GM08714 (cell line): ENCODE results near the gene FAM13A.

Experiments used
- H3K4me3 ChIP-seq: fragments of 200-500 bp; sonication (Bioruptor generic); 2 replicates; pipeline ENCODE4 v1.5.1; 2014; ENCODE audit warnings: mild to moderate bottlenecking, low read length, inconsistent platforms
- ZNF274 ChIP-seq: IDR thresholded peaks from 2 replicates; pipeline ENCODE4 v1.6.1; 2012; ENCODE audit warnings: mild to moderate bottlenecking, low read depth, low read length

Gene FAM13A

GRCh38 chr4:88969271-88969670 lies 87.7 kb downstream of the FAM13A start:
- no peak for TF ChIP-seq ZNF274
- no peak overlapping the region for H3K4me3 ChIP-seq

- no peak for TF ChIP-seq ZNF274
- no peak overlapping the region for H3K4me3 ChIP-seq
Measured at GRCh38 chr4:88967883-88968331, 89.1 kb downstream of the FAM13A start.

- H3K4me3 ChIP-seq: no peak overlapping the region
- no peak for TF ChIP-seq ZNF274
Measured at GRCh38 chr4:88965053-88965452, 91.9 kb downstream of the FAM13A start.

GRCh38 chr4:88964450-88964849 lies 92.5 kb downstream of the FAM13A start:
- TF ChIP-seq ZNF274: no peak

GRCh38 chr4:88963817-88964216 lies 93.2 kb downstream of the FAM13A start:
- no peak overlapping the region for H3K4me3 ChIP-seq
- TF ChIP-seq ZNF274: no peak

More at GRCh38 chr4:88964450-88964849, 92.5 kb downstream of the FAM13A start:
- no peak overlapping the region for H3K4me3 ChIP-seq

- TF ChIP-seq ZNF274: no peak
- no peak overlapping the region for H3K4me3 ChIP-seq
Measured at GRCh38 chr4:88962396-88962795, 94.6 kb downstream of the FAM13A start.

GRCh38 chr4:88960576-88960975 lies 96.4 kb downstream of the FAM13A start:
- H3K4me3 ChIP-seq: no peak overlapping the region
- TF ChIP-seq ZNF274: no peak

GRCh38 chr4:88958080-88958479 lies 98.9 kb downstream of the FAM13A start:
- TF ChIP-seq ZNF274: no peak
- no peak overlapping the region for H3K4me3 ChIP-seq

GRCh38 chr4:88957570-88957969 lies 99.4 kb downstream of the FAM13A start:
- H3K4me3 ChIP-seq: no peak overlapping the region
- no peak for TF ChIP-seq ZNF274

GRCh38 chr4:88955580-88956380 lies 101.2 kb downstream of the FAM13A start:
- no peak for TF ChIP-seq ZNF274
- no peak overlapping the region for H3K4me3 ChIP-seq

- no peak for TF ChIP-seq ZNF274
- H3K4me3 ChIP-seq: no peak overlapping the region
Measured at GRCh38 chr4:88953400-88953799, 103.6 kb downstream of the FAM13A start.

- no peak for TF ChIP-seq ZNF274
- no peak overlapping the region for H3K4me3 ChIP-seq
Measured at GRCh38 chr4:88952081-88952480, 104.9 kb downstream of the FAM13A start.

- TF ChIP-seq ZNF274: no peak
- no peak overlapping the region for H3K4me3 ChIP-seq
Measured at GRCh38 chr4:88949605-88950004, 107.4 kb downstream of the FAM13A start.

GRCh38 chr4:88940506-88940905 lies 116.5 kb downstream of the FAM13A start:
- TF ChIP-seq ZNF274: no peak

GRCh38 chr4:88939697-88940096 lies 117.3 kb downstream of the FAM13A start:
- H3K4me3 ChIP-seq: no peak overlapping the region
- TF ChIP-seq ZNF274: no peak

More at GRCh38 chr4:88940506-88940905, 116.5 kb downstream of the FAM13A start:
- no peak overlapping the region for H3K4me3 ChIP-seq
